Endothelial cell (in vitro differentiated cells): ENCODE measurements around the gene CSF2RB. TPM values are rescaled to one million over a fixed set of nuclear protein-coding genes. Genes with fewer than 3 reads are reported as not detected.

Experiments used
- DNase-seq: peaks from one replicate; pipeline ENCODE4 v3.0.0; 2021; ENCODE audit warnings: low spot score
- H3K27ac Mint-ChIP-seq: one replicate; pipeline ENCODE4 v1.8.0; 2021; ENCODE audit warnings: mixed read lengths, inconsistent platforms; ENCODE audit not compliant: unreplicated experiment
- H3K27me3 Mint-ChIP-seq: one replicate; pipeline ENCODE4 v1.8.0; 2021; ENCODE audit warnings: mild to moderate bottlenecking, moderate library complexity, mixed read lengths, inconsistent platforms; ENCODE audit not compliant: unreplicated experiment
- H3K36me3 Mint-ChIP-seq: one replicate; pipeline ENCODE4 v1.8.0; 2021; ENCODE audit warnings: mild to moderate bottlenecking, low read depth, mixed read lengths, inconsistent platforms; ENCODE audit not compliant: unreplicated experiment
- H3K4me1 Mint-ChIP-seq: one replicate; pipeline ENCODE4 v1.8.0; 2021; ENCODE audit warnings: mild to moderate bottlenecking, mixed read lengths, inconsistent platforms; ENCODE audit not compliant: unreplicated experiment
- H3K4me3 Mint-ChIP-seq: one replicate; pipeline ENCODE4 v1.8.0; 2021; ENCODE audit warnings: mild to moderate bottlenecking, mixed read lengths, inconsistent platforms; ENCODE audit not compliant: unreplicated experiment
- H3K9me3 Mint-ChIP-seq: one replicate; pipeline ENCODE4 v1.8.0; 2021; ENCODE audit warnings: mixed read lengths, inconsistent platforms; ENCODE audit not compliant: unreplicated experiment
- total RNA-seq: library from RNA; stranded (reverse); fragmentation: NEBNext Ultra II Directional; extraction: Animal tissue kit (Norgen Biotek cat#: 25700); gene quantifications from one replicate; pipeline ENCODE4 v1.2.1, GENCODE V29; 2021; ENCODE audit not compliant: unreplicated experiment
- TF ChIP-seq, protein P1 (sequence below): fragments of 200-600 bp; sonication (generic); IDR thresholded peaks from one replicate; pipeline ENCODE4 v1.5.0; 2021; ENCODE audit warnings: antibody characterized with exemption; ENCODE audit not compliant: unreplicated experiment

CSF2RB gene
- total RNA-seq, 1 donor from 2014 or later, result 12.0 TPM

DNA sequence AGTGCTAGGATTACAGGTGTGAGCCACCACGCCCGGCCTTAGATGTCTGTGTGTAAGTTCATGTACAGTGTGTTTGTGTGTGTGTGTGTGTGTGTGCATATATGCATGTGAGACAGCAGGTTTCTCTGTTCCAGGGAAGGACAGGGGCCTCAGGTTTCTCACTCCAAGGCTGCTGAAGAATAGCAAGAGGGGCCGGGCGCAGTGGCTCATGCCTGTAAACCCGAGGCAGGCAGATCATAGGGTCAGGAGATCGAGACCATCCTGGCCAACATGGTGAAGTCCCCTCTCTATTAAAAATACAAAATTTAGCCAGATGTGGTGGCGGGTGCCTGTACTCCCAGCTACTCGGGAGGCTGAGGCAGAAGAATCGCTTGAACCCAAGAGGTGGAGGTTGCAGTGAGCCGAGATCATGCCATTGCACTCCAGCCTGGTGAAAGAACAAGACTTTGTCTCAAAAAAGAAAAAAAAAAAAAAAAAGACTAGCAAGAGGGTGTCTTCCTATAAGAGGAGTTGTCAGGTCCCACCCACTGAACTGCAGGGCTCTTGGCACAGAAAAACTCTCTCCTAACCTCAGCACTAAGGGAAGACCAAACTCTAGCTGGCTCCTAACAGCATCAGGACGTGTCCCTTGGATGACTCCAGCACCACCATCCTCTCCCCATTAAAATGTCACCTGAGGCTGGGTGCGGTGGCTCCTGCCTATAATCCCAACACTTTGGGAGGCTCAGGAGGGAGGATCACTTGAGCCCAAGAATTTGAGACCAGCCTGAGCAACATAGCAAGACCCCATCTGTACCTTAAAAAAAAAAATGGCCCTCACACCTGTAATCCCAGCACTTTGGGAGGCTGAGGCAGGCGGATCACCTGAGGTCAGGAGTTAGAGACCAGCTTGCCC lies 65.8 kb downstream of the CSF2RB start:
- no peaks in the 10 kb centered on the region for H3K36me3 Mint-ChIP-seq
- DNase-seq, result no peak
- H3K27ac Mint-ChIP-seq, result no peak overlapping the region
- peaks cover 2% of the 10 kb centered on the region for H3K27me3 Mint-ChIP-seq
- TF ChIP-seq, protein P1, sequence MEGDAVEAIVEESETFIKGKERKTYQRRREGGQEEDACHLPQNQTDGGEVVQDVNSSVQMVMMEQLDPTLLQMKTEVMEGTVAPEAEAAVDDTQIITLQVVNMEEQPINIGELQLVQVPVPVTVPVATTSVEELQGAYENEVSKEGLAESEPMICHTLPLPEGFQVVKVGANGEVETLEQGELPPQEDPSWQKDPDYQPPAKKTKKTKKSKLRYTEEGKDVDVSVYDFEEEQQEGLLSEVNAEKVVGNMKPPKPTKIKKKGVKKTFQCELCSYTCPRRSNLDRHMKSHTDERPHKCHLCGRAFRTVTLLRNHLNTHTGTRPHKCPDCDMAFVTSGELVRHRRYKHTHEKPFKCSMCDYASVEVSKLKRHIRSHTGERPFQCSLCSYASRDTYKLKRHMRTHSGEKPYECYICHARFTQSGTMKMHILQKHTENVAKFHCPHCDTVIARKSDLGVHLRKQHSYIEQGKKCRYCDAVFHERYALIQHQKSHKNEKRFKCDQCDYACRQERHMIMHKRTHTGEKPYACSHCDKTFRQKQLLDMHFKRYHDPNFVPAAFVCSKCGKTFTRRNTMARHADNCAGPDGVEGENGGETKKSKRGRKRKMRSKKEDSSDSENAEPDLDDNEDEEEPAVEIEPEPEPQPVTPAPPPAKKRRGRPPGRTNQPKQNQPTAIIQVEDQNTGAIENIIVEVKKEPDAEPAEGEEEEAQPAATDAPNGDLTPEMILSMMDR, result no peak
- H3K4me1 Mint-ChIP-seq, result no peaks in the 10 kb centered on the region
- no peaks in the 10 kb centered on the region for H3K9me3 Mint-ChIP-seq
- no peak overlapping the region for H3K4me3 Mint-ChIP-seq

DNA sequence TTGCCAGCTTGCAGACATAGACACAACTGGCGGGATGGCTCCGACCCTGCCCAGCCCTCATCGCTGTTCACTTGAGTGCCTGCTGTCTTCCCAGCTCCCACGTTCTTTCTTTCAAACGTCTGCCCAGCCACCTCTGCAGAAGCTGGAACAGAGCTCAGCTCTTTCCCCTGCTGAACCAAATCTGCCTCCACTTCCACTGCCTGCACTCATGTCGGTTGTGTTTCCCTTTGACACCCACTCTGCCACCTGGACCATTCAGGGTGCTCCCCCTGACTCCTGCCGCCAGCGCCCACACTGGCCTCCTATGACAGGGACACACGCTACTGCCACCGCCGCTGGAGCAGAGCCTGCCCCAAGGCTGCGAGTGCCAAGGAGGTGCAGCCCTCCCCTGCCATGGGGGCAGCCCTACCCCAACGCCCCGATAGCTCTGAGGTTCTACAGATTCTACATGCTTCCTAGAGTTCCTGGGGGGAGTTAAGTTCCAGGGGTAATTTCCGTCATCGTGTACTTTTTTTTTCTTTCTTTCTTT lies 67.9 kb downstream of the CSF2RB start:
- Mint-ChIP-seq H3K36me3 (no peaks in the 10 kb centered on the region), H3K4me3 (no peak overlapping the region), H3K27ac (no peak overlapping the region), H3K4me1 (no peaks in the 10 kb centered on the region), H3K9me3 (no peaks in the 10 kb centered on the region), H3K27me3 (peaks cover 2% of the 10 kb centered on the region)
- DNase-seq, result no peak
- TF ChIP-seq, protein P1, result no peak

DNA sequence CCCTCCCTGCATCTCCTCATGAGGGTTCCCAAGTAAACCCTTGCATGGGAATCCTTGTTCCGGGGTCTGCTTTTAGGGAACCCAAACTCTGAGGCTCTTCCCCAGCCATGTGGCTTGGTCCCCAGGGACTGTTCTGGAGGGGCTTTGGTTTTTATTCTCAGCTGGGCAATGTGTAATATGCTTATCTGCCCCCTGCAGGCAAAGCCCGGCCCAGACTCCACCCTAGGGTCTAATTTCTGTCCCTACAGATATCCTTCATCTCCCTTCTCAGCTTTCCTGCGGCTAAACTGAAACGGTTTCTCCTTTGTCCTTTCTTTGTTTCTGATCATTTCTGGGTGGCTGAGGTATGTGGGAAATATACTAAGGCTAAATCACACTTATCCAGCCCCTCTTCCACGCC lies 68.7 kb downstream of the CSF2RB start:
- Mint-ChIP-seq H3K9me3 (no peaks in the 10 kb centered on the region), H3K27me3 (peaks cover 2% of the 10 kb centered on the region), H3K4me1 (no peaks in the 10 kb centered on the region), H3K36me3 (no peaks in the 10 kb centered on the region), H3K4me3 (no peak overlapping the region), H3K27ac (no peak overlapping the region)
- no peak for DNase-seq
- TF ChIP-seq, protein P1, result no peak

DNA sequence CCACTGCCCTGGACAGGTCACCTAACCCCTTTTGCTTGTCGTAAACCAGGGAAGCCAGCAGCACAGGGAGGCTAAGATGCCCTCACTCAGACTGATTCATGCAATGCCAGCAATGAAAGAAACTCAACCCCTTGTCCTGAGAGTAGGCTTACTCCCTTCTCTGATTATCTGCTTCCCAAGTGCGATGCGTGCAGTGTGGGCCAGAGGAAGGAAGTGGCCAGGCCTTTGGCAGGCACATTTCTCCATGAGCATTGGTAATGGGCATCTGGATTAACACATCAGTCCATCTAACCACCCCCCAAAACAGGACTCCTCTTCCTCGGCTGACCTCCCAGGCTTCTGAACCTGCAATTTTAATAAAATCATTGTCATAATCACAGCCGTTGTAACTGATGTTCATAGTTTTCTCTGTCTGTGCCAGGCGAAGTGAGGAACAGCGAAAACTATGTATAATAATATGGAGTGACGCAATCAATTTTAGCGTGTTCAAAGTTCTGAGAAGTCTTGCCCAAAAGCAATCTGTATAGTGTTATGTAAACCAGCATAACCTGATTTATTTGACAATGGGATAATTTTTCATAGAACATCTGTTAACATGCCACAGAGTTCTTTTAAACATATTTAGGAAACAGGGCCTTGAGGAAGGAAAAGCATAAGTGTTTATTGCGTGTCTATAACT lies 71.9 kb downstream of the CSF2RB start:
- H3K27ac Mint-ChIP-seq, result no peak overlapping the region
- H3K4me1 Mint-ChIP-seq, result peaks cover 5% of the 10 kb centered on the region
- H3K27me3 Mint-ChIP-seq, result peaks cover 2% of the 10 kb centered on the region
- no peaks in the 10 kb centered on the region for H3K36me3 Mint-ChIP-seq
- TF ChIP-seq, protein P1, result no peak
- H3K4me3 Mint-ChIP-seq, result no peak overlapping the region
- DNase-seq, result no peak
- H3K9me3 Mint-ChIP-seq, result no peaks in the 10 kb centered on the region
